Naive thymus-derived CD4-positive, alpha-beta T cell (primary cell): ENCODE results near the gene SNRK. TPM values are rescaled to one million over a fixed set of nuclear protein-coding genes. Genes with fewer than 3 reads are reported as not detected.

Experiments
- polyA plus RNA-seq, 2 donors: library from polyadenylated mRNA; unstranded; fragments of 300-500 nt; fragmentation: Illumina TruSeq; gene quantifications; one replicate each; pipeline ENCODE4 v1.2.3, GENCODE V29; 2021
- total RNA-seq, 6 experiments: library from RNA in 5 of 6; stranded (reverse) in 5 of 6; gene quantifications; 1 replicate in 5 of 6; 2 replicates in 1 of 6; pipeline ENCODE4 v1.2.3 and lab custom pipeline; 2021 to 2026

Gene SNRK
- total and polyA plus RNA-seq, 7 experiments from 2014 or later, result 63.4 to 176 (median 115) TPM

Other genes starting within 250 kb of the SNRK start
- 1 to 10 TPM; 3.5 to 7.9 (median 6.2) TPM for gene POMGNT2, start 180.5 kb upstream of the SNRK start, total RNA-seq
- gene POMGNT2, start 180.5 kb upstream of the SNRK start, polyA plus RNA-seq, result 10 to 100 TPM in 1 of 2 donors, 1 to 10 TPM in 1; 8.7 to 11.0 TPM